DMS79 treated with DMSO at 0.1 percent for 48 hours (cell line): Measurements from ENCODE around the gene CD160.
"Not testable (repeated sequence)": the region's sequence is repeated elsewhere in the genome, so short reads cannot be mapped to it uniquely, and the experiment has no call there.

Experiments
- DNase-seq: peaks from one replicate; lab custom pipeline; 2025; lab: John Stamatoyannopoulos, UW

The CD160 gene

GRCh38 chr1:145719230-145720079 lies at the start of gene CD160:
CD160 (plus strand) TSS chr1:145719499; CDS start chr1:145728328, 8,829 bp downstream.
- no peak for DNase-seq

- not testable (repeated sequence) for DNase-seq
These were observed 48.1 kb upstream of the CD160 start for GRCh38 chr1:145670995-145671745.

GRCh38 chr1:145673217-145673616 lies 46.1 kb upstream of the CD160 start:
- not testable (repeated sequence) for DNase-seq

- not testable (repeated sequence) for DNase-seq
These were observed 34.4 kb upstream of the CD160 start for GRCh38 chr1:145684858-145685257.

- not testable (repeated sequence) for DNase-seq
These were observed 33.2 kb upstream of the CD160 start for GRCh38 chr1:145686078-145686477.

GRCh38 chr1:145688328-145688727 lies 31.0 kb upstream of the CD160 start:
- DNase-seq = no peak

GRCh38 chr1:145688924-145689323 lies 30.4 kb upstream of the CD160 start:
- no peak for DNase-seq

- DNase-seq = no peak
These were observed 29.4 kb upstream of the CD160 start for GRCh38 chr1:145689922-145690321.

- no peak for DNase-seq
These were observed 28.4 kb upstream of the CD160 start for GRCh38 chr1:145690587-145691558.

- DNase-seq = no peak
These were observed 26.4 kb upstream of the CD160 start for GRCh38 chr1:145692785-145693443.

GRCh38 chr1:145695821-145696629 lies 23.3 kb upstream of the CD160 start:
- no peak for DNase-seq

GRCh38 chr1:145696630-145696960 lies 22.7 kb upstream of the CD160 start:
- no peak for DNase-seq

- DNase-seq = no peak
These were observed 17.9 kb upstream of the CD160 start for GRCh38 chr1:145701306-145701862.

- DNase-seq = no peak
These were observed 17.2 kb upstream of the CD160 start for GRCh38 chr1:145702052-145702451.

- no peak for DNase-seq
These were observed 16.5 kb upstream of the CD160 start for GRCh38 chr1:145702826-145703225.

GRCh38 chr1:145705622-145706021 lies 13.7 kb upstream of the CD160 start:
- no peak for DNase-seq

GRCh38 chr1:145706086-145706664 lies 13.1 kb upstream of the CD160 start:
- no peak for DNase-seq

GRCh38 chr1:145707183-145707867 lies 12.0 kb upstream of the CD160 start, which contains the start of gene PDZK1:
PDZK1 (minus strand) TSS chr1:145707368; CDS start chr1:145688021, 19,347 bp downstream.
- DNase-seq = no peak

GRCh38 chr1:145708063-145708462 lies 11.2 kb upstream of the CD160 start:
- no peak for DNase-seq
